Aorta (tissue), 5 donors: ENCODE data around the gene XG. TPM values are rescaled to one million over a fixed set of nuclear protein-coding genes. Genes with fewer than 3 reads are reported as not detected.

Experiments used
- ATAC-seq: fragments of 200-7000 bp; cut with Tn5 transposase; one replicate; pipeline ENCODE4 v1.9.1; 2022; ENCODE audit warnings: moderate library complexity; ENCODE audit not compliant: low FRiP score
- DNase-seq, 2 donors: peaks; one replicate each; pipeline ENCODE4 v3.0.0-alpha.2; 2020
- H3K27ac ChIP-seq, 2 donors: one replicate each; pipeline ENCODE4 v1.5.1; 2013; ENCODE audit warnings: low read length in 2 of 2, mild to moderate bottlenecking in 2 of 2, moderate library complexity in 2 of 2, control low read depth in 1 of 2, inconsistent platforms in 1 of 2, low read depth in 1 of 2
- H3K27me3 ChIP-seq, 2 donors: one replicate each; pipeline ENCODE4 v1.6.1; 2013; ENCODE audit warnings: control low read depth in 1 of 2, low read length in 1 of 2, mild to moderate bottlenecking in 1 of 2, moderate library complexity in 1 of 2; ENCODE audit not compliant: insufficient read depth in 2 of 2, control insufficient read depth in 1 of 2
- H3K36me3 ChIP-seq, 2 donors: one replicate each; pipeline ENCODE4 v1.6.1; 2013; ENCODE audit warnings: control low read depth in 1 of 2, low read length in 1 of 2, mild to moderate bottlenecking in 1 of 2; ENCODE audit not compliant: insufficient read depth in 2 of 2, control insufficient read depth in 1 of 2
- H3K4me1 ChIP-seq, 2 donors: one replicate each; pipeline ENCODE4 v1.6.1; 2013; ENCODE audit warnings: low read length in 2 of 2, control low read depth in 1 of 2, mild to moderate bottlenecking in 1 of 2, moderate library complexity in 1 of 2; ENCODE audit not compliant: insufficient read depth in 2 of 2, control insufficient read depth in 1 of 2
- H3K4me3 ChIP-seq, 2 donors: one replicate each; pipeline ENCODE4 v1.5.1; 2013; ENCODE audit warnings: low read length in 2 of 2, control low read depth in 1 of 2, mild to moderate bottlenecking in 1 of 2
- H3K9me3 ChIP-seq: one replicate; pipeline ENCODE4 v1.6.1; 2013; ENCODE audit warnings: mild to moderate bottlenecking, low read length; ENCODE audit not compliant: control insufficient read depth
- WGBS, 2 donors: extraction: QIAGEN DNeasy Blood & Tissue Kit; methylation state at CpG; one replicate each; pipeline ENCODE4 v1.1.7; 2013; 5-methylcytosine and 5-hydroxymethylcytosine counted together
- intact Hi-C, 2 donors: fragments of 100-400 bp; cut with DNase I; formaldehyde crosslinking; loops; one replicate each; pipeline versions ENCODE4 v1.14.2 to v1.15.0; 2022
- polyA plus RNA-seq, 2 donors: library from polyadenylated mRNA; stranded (reverse); fragments of 200-250 nt; gene quantifications; one replicate each; pipeline ENCODE4 v1.2.3, GENCODE V29; 2013
- total RNA-seq, 2 donors: library from RNA; stranded (reverse); fragmentation: NEBNext Ultra II Directional; extraction: Animal tissue kit (Norgen Biotek cat#: 25700); gene quantifications; one replicate each; pipeline ENCODE4 v1.2.1, GENCODE V29; 2021
- donor health status: healthy with polysubstance abuse.
- donor health status: Bipolar disorder and iron deficiency.
- donor health status: DM: no; HTN: no; CAD: no.
- donor health status: DM: no; HTN: no; CAD: no.
- donor health status: DM: yes; HTN: yes; CAD: no.

The XG gene
- total and polyA plus RNA-seq, 4 donors: 4.4 to 9.0 (median 7.0) TPM

DNA sequence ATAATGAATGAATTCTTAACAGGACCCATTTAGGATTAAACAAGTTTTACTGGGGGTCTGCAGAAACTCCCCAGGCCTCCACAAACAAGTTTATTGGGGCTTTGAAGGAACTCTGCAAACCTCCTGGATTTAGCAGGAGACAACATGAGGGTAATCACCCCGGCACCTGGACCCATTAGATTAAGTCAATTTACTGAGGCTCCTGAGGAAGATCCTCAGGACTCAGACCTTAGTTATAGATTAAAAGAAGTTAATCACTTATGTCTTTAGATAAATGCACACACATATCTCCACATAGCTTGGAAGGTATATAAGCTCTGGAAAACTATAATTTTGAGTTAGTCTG, 29.4 kb downstream of the XG start:
- DNase-seq (no peak), ATAC-seq (no peak)
- no peaks in the 10 kb centered on the region for H3K9me3 ChIP-seq
- intact Hi-C loops: no loop called here
- no peaks in the 10 kb centered on the region for H3K36me3 ChIP-seq
- no peaks in the 10 kb centered on the region for H3K4me1 ChIP-seq
- no peak overlapping the region for H3K4me3 ChIP-seq
- H3K27ac ChIP-seq: no peak overlapping the region
- 70 to 86% methylated on average over 1 of the region's 1 CpG for WGBS, 2 donors
- H3K27me3 ChIP-seq: no peaks in the 10 kb centered on the region

DNA sequence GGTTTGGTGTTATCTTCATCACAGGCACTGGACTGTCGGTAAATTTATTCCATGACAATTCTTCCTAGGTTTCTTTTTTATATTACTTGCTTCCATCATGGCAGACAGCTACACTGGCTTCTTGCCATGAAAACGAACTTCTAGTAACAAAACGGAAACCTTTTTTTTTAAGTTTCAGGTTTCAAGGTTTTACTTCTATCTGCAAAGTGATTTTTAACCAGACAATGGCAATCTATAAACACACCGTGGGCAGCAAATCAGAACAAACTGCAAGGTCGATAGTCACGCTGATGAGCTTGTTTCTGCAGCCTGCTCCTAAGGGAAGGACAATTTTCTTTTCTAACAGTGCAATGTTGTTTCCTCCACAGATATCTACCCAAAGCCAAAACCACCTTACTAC, 29.9 kb downstream of the XG start:
- intact Hi-C loops: no loop called here
- Histone ChIP-seq H3K4me1 (no peaks in the 10 kb centered on the region), H3K36me3 (no peaks in the 10 kb centered on the region), H3K27me3 (no peaks in the 10 kb centered on the region), H3K4me3 (no peak overlapping the region), H3K27ac (no peak overlapping the region), H3K9me3 (no peaks in the 10 kb centered on the region)
- 32 to 48% methylated on average over 6 of the region's 6 CpGs for WGBS, 2 donors
- DNase-seq: no peak
- no peak for ATAC-seq

DNA sequence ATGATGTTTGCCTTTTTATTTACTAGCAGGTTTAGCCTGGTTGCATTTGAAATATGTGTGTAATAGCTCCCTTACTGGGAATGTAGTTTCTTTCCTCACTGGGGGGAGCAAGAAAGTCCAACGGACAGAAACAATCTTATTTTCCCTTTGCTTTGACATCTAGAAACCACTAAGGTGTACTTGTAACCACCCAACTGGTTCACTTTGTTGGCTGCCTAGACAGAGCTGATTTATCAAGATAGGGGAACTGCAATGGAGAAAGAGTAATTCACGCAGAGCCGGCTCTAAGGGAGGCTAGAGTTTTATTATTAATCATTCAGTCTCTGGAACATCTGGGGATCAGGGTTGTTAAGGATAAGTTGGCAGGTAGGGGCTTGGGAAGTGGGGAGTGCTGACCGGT, 30.3 kb downstream of the XG start:
- intact Hi-C loops: no loop called here
- WGBS, 2 donors: 47 to 52% methylated on average over 4 of the region's 4 CpGs
- no peak overlapping the region for H3K27ac ChIP-seq

DNA sequence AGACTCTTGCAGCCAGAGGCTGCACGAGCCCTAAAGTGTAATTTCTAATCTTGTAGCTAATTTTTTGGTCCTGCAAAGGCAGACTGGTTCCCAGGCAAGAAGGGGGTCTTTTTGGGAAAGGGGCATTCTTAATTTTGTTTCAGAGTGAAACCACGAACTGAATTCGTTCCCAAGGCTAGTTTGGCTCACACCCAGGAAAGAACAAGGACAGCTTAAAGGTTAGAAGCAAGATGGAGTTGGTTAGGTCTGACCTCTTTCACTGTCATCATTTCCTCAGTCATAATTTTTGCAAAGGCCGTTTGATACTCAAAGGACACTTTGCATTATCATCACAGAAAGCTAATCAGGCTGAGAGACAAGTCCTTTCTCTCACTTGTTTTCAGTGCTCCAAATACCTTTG, 30.9 kb downstream of the XG start:
- Histone ChIP-seq H3K4me1 (no peaks in the 10 kb centered on the region), H3K36me3 (no peaks in the 10 kb centered on the region), H3K9me3 (no peaks in the 10 kb centered on the region), H3K27ac (no peak overlapping the region), H3K4me3 (no peak overlapping the region), H3K27me3 (no peaks in the 10 kb centered on the region)
- DNase-seq: no peak
- ATAC-seq: no peak
- WGBS, 2 donors: 44 to 69% methylated on average over 4 of the region's 4 CpGs
- intact Hi-C loops: no loop called here

More for the DNA sequence above, 30.3 kb downstream of the XG start:
- Histone ChIP-seq H3K27me3 (no peaks in the 10 kb centered on the region), H3K4me3 (no peak overlapping the region), H3K36me3 (no peaks in the 10 kb centered on the region), H3K4me1 (no peaks in the 10 kb centered on the region), H3K9me3 (no peaks in the 10 kb centered on the region)
- ATAC-seq (no peak), DNase-seq (no peak)

GRCh38 chrX:2784026-2784425, 32.2 kb downstream of the XG start:
- Histone ChIP-seq H3K4me3 (no peak overlapping the region), H3K9me3 (no peaks in the 10 kb centered on the region), H3K27me3 (no peaks in the 10 kb centered on the region), H3K36me3 (no peaks in the 10 kb centered on the region), H3K4me1 (no peaks in the 10 kb centered on the region), H3K27ac (no peak overlapping the region)
- DNase-seq (no peak), ATAC-seq (no peak)
- WGBS, 2 donors: 39 to 64% methylated on average over 6 of the region's 6 CpGs
- intact Hi-C loops: no loop called here

GRCh38 chrX:2785538-2785937, 33.7 kb downstream of the XG start:
- Histone ChIP-seq H3K36me3 (no peaks in the 10 kb centered on the region), H3K27me3 (no peaks in the 10 kb centered on the region), H3K4me3 (no peak overlapping the region), H3K9me3 (no peaks in the 10 kb centered on the region), H3K27ac (no peak overlapping the region), H3K4me1 (no peaks in the 10 kb centered on the region)
- intact Hi-C loops: no loop called here
- DNase-seq (no peak), ATAC-seq (no peak)
- 86 to 90% methylated on average over 4 of the region's 4 CpGs for WGBS, 2 donors

DNA sequence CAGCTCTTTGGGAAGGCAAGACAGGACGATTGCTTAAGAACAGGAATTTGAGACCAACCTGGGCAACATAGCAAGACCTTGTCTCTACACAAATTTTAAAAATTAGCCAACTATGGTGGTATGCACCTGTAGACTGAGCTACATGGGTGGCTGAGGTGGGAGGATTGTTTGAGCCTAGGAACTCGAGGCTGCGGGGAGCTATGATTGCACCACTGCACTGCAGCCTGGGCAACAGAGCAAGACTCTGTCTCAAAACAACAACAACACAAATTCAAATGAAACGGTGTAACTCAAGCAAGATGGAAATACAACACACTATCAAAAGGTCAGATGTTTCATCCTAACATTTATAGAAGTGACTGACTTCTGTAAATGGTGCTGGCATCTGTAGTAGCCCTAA, 37.1 kb downstream of the XG start:
- 76 to 85% methylated on average over 4 of the region's 4 CpGs for WGBS, 2 donors
- no peak for ATAC-seq

DNA sequence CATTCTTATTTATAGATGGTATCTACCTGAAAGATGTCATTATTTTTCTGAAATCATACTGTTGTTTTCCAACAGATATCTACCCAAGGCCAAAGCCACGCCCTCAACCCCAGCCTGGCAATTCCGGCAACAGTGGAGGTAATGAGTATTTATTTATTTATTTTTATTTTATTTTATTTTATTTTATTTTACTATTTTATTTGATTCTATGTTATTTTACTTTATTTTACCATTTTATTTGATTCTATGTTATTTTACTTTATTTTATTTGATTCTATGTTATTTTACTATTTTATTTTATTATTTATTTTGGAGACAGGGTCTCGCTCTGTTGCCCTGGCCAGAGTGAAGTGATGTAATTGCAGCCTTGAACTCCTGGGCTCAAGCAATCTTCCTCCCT, 37.7 kb downstream of the XG start:
- WGBS, 2 donors: 95 to 98% methylated on average over 3 of the region's 3 CpGs
- no peaks in the 10 kb centered on the region for H3K36me3 ChIP-seq
- no peaks in the 10 kb centered on the region for H3K27me3 ChIP-seq
- no peak for DNase-seq
- H3K27ac ChIP-seq: no peak overlapping the region
- intact Hi-C loops: no loop called here
- no peak overlapping the region for H3K4me3 ChIP-seq
- no peaks in the 10 kb centered on the region for H3K4me1 ChIP-seq
- no peak for ATAC-seq
- H3K9me3 ChIP-seq: no peaks in the 10 kb centered on the region

More for the DNA sequence above, 37.1 kb downstream of the XG start:
- intact Hi-C loops: no loop called here
- no peaks in the 10 kb centered on the region for H3K36me3 ChIP-seq
- H3K27ac ChIP-seq: no peak overlapping the region
- H3K4me3 ChIP-seq: no peak overlapping the region
- H3K4me1 ChIP-seq: no peaks in the 10 kb centered on the region
- H3K27me3 ChIP-seq: no peaks in the 10 kb centered on the region
- H3K9me3 ChIP-seq: no peaks in the 10 kb centered on the region
- DNase-seq: no peak

DNA sequence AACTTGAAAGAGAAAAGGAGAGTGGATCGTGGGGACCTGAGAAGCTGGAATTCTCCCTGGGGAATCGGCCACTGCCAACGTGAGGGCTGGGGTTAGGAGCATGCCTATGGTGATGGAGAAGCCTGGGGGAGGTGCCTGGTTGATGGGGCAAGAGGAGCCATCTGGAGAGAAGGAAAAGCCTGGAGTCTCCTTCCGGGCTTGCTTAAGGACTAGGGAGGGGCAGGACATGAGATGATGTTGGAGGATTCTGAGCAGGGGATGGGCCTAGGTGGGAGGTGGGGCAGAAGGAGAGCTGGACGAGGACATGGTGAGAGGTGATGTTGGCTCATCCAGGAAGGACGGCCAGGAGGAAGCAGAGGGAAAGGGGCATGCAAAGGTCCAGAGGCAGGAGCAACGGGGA, 41.9 kb downstream of the XG start:
- no peaks in the 10 kb centered on the region for H3K4me1 ChIP-seq
- WGBS, 2 donors: 48 to 69% methylated on average over 7 of the region's 7 CpGs
- H3K36me3 ChIP-seq: no peaks in the 10 kb centered on the region
- intact Hi-C loops: no loop called here
- ATAC-seq: no peak
- H3K9me3 ChIP-seq: no peaks in the 10 kb centered on the region
- no peak overlapping the region for H3K4me3 ChIP-seq
- no peak overlapping the region for H3K27ac ChIP-seq
- H3K27me3 ChIP-seq: no peaks in the 10 kb centered on the region
- DNase-seq: no peak
